Superior temporal gyrus (tissue), 1 donor: ENCODE measurements around the gene TRAF2.

ENCODE experiments used
- DNase-seq: peaks from one replicate; pipeline ENCODE4 v3.0.0-alpha.2; 2016; ENCODE audit errors: extremely low spot score

Gene TRAF2

GRCh38 chr9:136937186-136938001, 51.1 kb downstream of the TRAF2 start:
- DNase-seq = no peak

GRCh38 chr9:136939431-136939995, 53.2 kb downstream of the TRAF2 start:
- DNase-seq = no peak

DNA sequence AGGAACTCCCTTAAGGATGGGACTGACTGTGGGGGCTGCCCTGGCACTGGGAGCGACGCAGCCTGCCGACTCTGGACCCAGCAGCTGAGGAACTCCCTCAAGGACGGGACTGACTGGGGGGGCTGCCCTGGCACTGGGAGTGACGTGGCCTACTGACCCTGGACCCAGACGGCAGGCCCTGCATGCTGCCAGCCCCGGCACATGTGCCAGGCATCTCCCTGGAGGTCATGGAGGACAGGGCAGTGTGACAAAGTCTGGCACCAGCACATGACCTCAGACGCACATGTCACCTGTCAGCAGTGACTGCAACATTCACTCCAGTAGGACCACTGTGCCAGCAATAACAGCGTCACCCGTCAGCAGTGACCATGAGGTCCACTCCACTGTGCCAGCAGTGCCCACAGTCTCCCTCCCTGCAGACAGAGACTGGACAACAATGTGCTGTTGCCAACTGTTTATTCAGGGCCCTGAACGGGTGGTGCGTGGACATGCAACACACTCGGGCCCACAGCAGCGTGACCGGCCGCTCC, 53.7 kb downstream of the TRAF2 start:
- peak; percentile 83 for DNase-seq

DNA sequence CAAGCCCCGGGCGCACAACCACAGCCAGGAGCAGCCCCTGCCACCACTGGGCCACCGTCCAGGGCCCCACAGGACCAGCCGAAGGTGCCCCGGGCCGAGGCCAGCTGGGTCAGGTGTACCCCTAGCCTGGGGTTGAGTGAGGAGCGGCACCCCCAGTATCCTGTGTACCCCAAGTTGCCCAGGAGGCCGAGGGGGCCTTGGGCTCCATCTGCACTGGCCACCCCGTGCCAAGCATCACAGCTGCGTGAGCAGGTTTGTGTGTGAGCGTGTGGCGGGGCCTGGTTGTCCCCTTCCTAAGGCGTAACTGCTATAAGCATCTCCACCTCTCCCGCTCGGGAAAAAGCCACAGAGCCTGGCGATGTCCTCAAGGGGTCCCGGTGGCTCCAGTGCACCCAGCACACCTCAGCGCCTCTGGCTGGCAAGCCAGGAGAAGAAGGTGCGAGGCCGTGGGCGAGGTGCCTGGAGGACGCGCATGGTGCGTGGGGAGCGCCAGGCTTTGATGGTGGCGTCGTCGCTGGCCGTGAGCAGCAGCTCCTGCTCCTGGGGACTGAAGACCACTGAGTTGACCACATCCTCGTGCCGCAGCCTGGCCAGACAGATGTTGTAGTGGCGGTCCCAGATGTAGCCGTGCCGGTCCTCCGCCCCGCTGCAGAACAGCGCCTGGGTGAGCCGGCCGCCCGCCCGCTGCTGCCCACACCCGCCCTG, 54.4 kb downstream of the TRAF2 start:
- DNase-seq = no peak

DNA sequence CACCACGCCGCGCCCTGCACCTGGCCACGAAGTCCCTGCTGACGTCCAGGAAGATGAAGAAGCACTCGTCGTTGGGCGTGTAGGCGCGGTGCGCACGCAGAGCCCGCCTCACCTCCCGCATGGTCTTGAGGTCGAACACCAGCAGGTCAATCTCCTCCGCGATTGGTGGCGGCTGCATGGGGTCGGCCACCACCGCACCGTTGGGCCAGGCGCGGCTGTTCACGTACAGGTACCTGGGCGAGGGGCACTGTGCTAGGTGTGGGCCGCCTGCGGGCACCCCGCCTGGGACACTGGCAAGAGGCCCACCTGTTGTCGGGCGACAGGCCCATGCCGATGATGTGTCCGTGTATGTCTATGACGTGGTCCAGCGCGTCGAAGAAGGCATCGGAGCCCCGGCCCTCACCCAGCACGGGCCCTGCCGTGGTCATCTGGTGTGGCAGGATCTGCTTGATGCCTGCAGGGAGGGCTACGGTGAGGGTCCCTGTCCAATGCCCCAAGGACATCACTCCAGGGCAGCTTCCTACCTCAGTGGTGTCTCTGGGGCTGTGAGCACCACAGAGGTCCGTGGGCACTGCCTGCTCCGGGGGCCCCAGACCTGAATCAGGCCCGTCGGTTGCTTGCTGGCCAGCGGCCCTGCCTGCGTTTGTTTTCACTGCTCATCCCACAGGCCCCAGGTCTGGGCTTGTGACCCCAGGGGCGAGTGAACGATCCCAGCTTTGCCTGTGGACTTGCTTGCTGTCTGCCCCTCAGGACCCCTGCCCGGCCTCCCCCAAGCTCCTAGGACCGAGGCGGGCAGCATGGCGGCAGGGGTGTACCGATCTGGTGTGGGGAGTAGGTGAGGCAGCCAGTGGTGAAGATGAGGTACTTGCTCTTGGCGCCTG, 55.2 kb downstream of the TRAF2 start:
- no peak for DNase-seq

- no peak for DNase-seq
Measured at GRCh38 chr9:136942112-136942880, 56.0 kb downstream of the TRAF2 start.

DNA sequence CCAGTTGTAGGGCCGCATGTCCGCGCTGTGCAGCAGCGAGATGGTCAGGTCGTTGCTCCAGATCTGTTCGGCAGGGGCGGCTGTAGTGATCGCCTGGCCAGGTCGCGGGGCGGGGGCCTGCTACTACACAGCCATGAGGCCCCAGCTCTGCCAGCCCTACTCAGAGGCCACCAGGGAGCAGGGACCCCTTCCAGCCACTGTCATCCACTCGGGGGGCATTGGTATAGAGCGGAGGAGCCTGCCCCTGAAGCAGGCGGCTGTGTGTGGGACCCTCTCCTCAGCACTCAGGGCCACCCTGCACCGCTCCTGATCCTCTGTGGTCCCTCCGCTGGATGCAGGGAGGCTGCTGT, 56.5 kb downstream of the TRAF2 start:
- no peak for DNase-seq

DNA sequence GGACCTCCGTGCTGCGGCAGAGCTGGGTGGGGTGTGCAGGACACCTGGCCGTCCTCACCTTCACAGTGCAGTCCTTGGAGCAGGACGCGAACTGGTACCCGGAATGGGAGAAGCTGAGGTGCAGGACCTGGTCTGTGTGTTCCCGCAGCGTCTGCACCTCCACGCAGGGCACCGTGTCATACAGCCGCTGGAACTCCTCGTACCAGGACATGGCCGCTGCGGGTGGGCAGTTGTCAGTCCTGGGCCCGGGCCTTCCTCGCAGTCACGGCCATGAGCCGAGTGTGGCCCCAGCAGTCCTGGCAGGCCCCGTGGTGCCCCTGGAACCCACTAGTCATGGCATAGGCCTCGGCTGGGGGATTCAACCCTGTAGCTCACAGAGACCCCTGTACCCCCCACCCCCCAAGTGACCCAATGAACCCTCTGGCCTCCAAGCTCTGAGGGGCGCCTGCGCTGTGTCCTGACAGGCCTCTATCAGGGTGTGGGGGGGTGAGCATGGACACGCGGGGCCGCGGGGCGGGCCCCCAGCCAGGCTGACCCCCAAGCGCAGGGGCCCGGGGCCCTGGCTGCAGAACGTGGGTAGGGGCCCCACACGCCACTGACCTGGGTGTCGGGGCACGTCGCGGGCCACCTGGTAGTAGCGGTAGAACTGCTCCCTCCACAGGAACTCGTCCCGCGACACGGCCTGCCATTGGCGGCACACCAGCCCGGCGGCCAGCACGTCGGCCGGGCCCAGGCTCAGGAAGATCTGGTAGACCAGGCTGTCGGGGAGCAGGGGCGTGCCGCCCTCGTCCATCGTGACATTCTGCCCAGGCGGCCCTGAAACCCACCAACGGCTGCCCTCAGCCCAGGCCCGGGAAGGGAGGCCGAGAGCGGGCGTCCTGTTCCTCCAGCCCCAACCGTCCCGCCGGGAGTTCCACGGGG, 57.2 kb downstream of the TRAF2 start:
- DNase-seq = no peak

DNA sequence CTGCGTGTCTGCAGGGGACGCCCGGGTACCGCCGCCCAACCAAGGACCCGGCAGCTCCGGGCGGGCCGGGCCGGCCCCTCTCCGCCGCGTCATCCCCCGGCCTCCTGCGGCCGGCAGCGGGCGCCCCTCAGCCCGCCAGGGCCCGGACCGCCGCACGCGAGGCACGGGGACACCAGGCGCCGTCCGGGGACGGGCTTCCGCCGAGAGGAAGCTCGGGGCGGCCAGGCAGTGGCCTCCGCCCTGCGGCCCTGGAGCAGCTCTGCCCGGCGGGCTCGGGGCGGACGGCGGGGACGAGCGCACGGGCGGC, 57.8 kb downstream of the TRAF2 start:
- DNase-seq = no peak

DNA sequence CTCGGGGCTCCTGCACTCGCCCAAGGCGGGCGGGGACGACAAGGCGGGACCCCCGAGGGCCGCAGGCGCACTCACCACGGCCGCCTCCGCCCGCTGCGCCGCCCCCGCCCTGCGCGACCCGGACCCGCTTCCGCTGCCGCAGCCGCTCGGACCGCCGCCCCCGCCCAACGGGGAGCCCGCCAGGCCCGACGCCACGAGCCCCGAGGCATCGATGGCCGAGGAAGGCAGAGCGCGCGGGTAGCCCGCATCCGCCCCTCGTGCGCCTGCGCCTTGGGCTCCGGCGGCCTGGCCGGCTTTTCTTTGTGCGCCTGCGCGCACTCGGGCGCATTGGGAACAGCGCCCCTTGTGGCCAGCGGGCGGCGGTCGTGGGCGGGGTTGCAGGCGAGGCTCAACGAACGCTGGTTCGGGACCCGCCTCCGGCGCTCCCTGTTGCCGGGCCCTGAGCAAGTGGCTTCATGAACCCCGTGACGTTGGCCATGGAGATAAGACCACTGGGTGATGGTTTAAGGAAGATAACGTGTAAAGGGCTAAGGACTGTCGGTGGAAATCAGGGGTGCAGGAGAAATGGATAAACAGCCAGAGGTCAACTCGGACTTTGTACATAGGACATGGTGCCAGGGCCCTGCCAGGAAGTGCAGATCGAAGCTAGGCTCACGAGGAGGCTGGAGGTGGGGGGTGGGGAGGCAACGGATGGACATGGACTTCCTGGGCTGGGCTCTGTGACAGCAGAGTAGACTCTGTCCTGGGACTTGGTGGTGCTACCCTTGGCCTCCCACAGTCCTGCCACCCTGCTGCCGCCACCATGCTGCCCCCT, 58.4 kb downstream of the TRAF2 start, which contains the start of the genes C8G and FBXW5:
TSS of gene C8G (plus strand) at position 725 of the 814 bp plus-strand sequence. CDS start at position 803, 78 bp downstream.
TSS of gene FBXW5 (minus strand) at position 220 of the 814 bp plus-strand sequence. CDS start 655 bp downstream, outside the sequence.
- peak; percentile 93 for DNase-seq

- DNase-seq = no peak
Measured at GRCh38 chr9:136945333-136946227, 59.3 kb downstream of the TRAF2 start.

GRCh38 chr9:136946228-136947027, 60.1 kb downstream of the TRAF2 start:
- DNase-seq = no peak

- DNase-seq = peak; percentile 56
Measured at GRCh38 chr9:136947028-136947891, 60.9 kb downstream of the TRAF2 start.

- peak; percentile 84 for DNase-seq
Measured at GRCh38 chr9:136947955-136948510, 61.7 kb downstream of the TRAF2 start.

GRCh38 chr9:136949239-136949816, 63.0 kb downstream of the TRAF2 start:
- no peak for DNase-seq
